SK-N-SH (cell line): ENCODE data around the gene PEX11A. TPM values are rescaled to one million over a fixed set of nuclear protein-coding genes. Genes with fewer than 3 reads are reported as not detected.

Source experiments
- CTCF ChIA-PET: fragments of 300-600, 350-600 bp; formaldehyde crosslinking; extraction: SDS; loops from one replicate; lab custom pipeline; 2021; lab: Yijun Ruan, JAX
- POLR2A ChIA-PET: fragments of 350-600 bp; sonication (Branson Sonifier 250); formaldehyde crosslinking; extraction: SDS; loops from one replicate; lab custom pipeline; 2020; ENCODE audit warnings: antibody characterized with exemption, inconsistent platforms; lab: Yijun Ruan, JAX
- DNase-seq: peaks from one replicate; pipeline ENCODE4 v3.0.0; 2012
- H2AFZ ChIP-seq: fragments of 200-600 bp; sonication (generic); 2 replicates; pipeline ENCODE4 v1.8.1; 2016; ENCODE audit warnings: antibody characterized with exemption, mild to moderate bottlenecking, low read depth
- H3F3A ChIP-seq: fragments of 200-600 bp; sonication (generic); replicated peaks from 2 replicates; pipeline ENCODE3; 2016; ENCODE audit warnings: antibody characterized with exemption, mild to moderate bottlenecking; ENCODE audit not compliant: insufficient read depth
- H3K27ac ChIP-seq, 2 experiments: fragments of 200-500 bp in 1 of 2; fragments of 200-600 bp in 1 of 2; sonication (Bioruptor generic) in 1 of 2; sonication (generic), shearing (Covaris generic) in 1 of 2; 2 replicates each; pipeline versions ENCODE4 v1.5.1 to v1.6.1; 2014 to 2016; ENCODE audit warnings: low read depth in 2 of 2, inconsistent platforms in 1 of 2, low read length in 1 of 2, mild to moderate bottlenecking in 1 of 2, mixed read lengths in 1 of 2
- H3K27me3 ChIP-seq: fragments of 200-600 bp; sonication (generic), shearing (Covaris generic); 2 replicates; pipeline ENCODE4 v1.6.1; 2016; ENCODE audit warnings: mixed run types; ENCODE audit not compliant: insufficient read depth
- H3K36me3 ChIP-seq, 2 experiments: fragments of 200-500 bp in 1 of 2; fragments of 200-600 bp in 1 of 2; sonication (Bioruptor generic) in 1 of 2; sonication (generic) in 1 of 2; replicated peaks in 1 of 2; 2 replicates each; pipeline versions ENCODE3 to v1.5.1; 2014 to 2016; ENCODE audit warnings: low read length in 1 of 2, mild to moderate bottlenecking in 1 of 2; ENCODE audit not compliant: insufficient read depth in 2 of 2, control insufficient read depth in 1 of 2
- H3K4me1 ChIP-seq, 2 experiments: fragments of 200-500 bp in 1 of 2; fragments of 200-600 bp in 1 of 2; sonication (Bioruptor generic) in 1 of 2; sonication (generic), shearing (Covaris generic) in 1 of 2; 2 replicates each; pipeline versions ENCODE4 v1.5.1 to v1.6.1; 2014 to 2016; ENCODE audit warnings: low read depth in 1 of 2, low read length in 1 of 2, mixed run types in 1 of 2; ENCODE audit not compliant: insufficient read depth in 2 of 2, control insufficient read depth in 1 of 2
- H3K4me2 ChIP-seq: fragments of 200-600 bp; sonication (generic), shearing (Covaris generic); 2 replicates; pipeline ENCODE4 v1.6.1; 2017; ENCODE audit warnings: mixed run types
- H3K4me3 ChIP-seq, 2 experiments: fragments of 200-500 bp in 1 of 2; fragments of 200-600 bp in 1 of 2; sonication (Bioruptor generic) in 1 of 2; sonication (generic), shearing (Covaris generic) in 1 of 2; 2 replicates each; pipeline versions ENCODE4 v1.5.1 to v1.8.1; 2014 to 2016; ENCODE audit warnings: low read depth in 2 of 2, inconsistent platforms in 1 of 2, low read length in 1 of 2, mild to moderate bottlenecking in 1 of 2, mixed read lengths in 1 of 2, moderate library complexity in 1 of 2
- H3K79me2 ChIP-seq: fragments of 200-600 bp; sonication (generic); 2 replicates; pipeline ENCODE4 v1.8.1; 2017; ENCODE audit warnings: mild to moderate bottlenecking; ENCODE audit not compliant: insufficient read depth
- H3K9ac ChIP-seq: fragments of 200-600 bp; sonication (generic); 2 replicates; pipeline ENCODE4 v1.6.1; 2017; ENCODE audit warnings: mixed run types
- H3K9me2 ChIP-seq: fragments of 200-600 bp; sonication (generic); 2 replicates; pipeline ENCODE4 v1.6.1; 2017; ENCODE audit warnings: mixed run types
- H3K9me3 ChIP-seq: fragments of 200-600 bp; sonication (generic); 2 replicates; pipeline ENCODE4 v1.6.1; 2017; ENCODE audit warnings: mixed run types, mild to moderate bottlenecking, moderate library complexity
- H4K20me1 ChIP-seq: fragments of 200-600 bp; sonication (generic); 2 replicates; pipeline ENCODE4 v1.6.1; 2017; ENCODE audit warnings: mild to moderate bottlenecking, mixed run types; ENCODE audit not compliant: insufficient read depth
- CHD2 ChIP-seq: fragments of 150-350 bp; IDR thresholded peaks from 2 replicates; pipeline ENCODE4 v1.6.1; 2018; ENCODE audit warnings: low read length; ENCODE audit not compliant: partially characterized antibody
- ELF1 ChIP-seq: IDR thresholded peaks from 2 replicates; pipeline ENCODE4 v1.4.0; 2012
- EP300 ChIP-seq, 2 experiments: IDR thresholded peaks; 2 replicates each; pipeline versions ENCODE4 v1.4.0 to v1.6.1; 2012; ENCODE audit warnings: borderline replicate concordance in 1 of 2, low read depth in 1 of 2, low read length in 1 of 2
- EZH2phosphoT487 ChIP-seq: fragments of 200-600 bp; sonication (generic); IDR thresholded peaks from 2 replicates; pipeline ENCODE4 v1.6.1; 2017; ENCODE audit warnings: low read depth, mixed run types, mild to moderate bottlenecking, antibody characterized with exemption, moderate library complexity, borderline replicate concordance
- FOSL2 ChIP-seq: IDR thresholded peaks from 2 replicates; pipeline ENCODE4 v1.4.0; 2012; ENCODE audit warnings: low read depth, mild to moderate bottlenecking, moderate library complexity, borderline replicate concordance
- FOXJ3 ChIP-seq: sonication (generic); formaldehyde crosslinking; IDR thresholded peaks from 2 replicates; pipeline ENCODE4 v1.5.1; 2020; ENCODE audit warnings: mild to moderate bottlenecking, missing genetic modification reagents
- GABPA ChIP-seq: IDR thresholded peaks from 2 replicates; pipeline ENCODE4 v1.4.0; 2012; ENCODE audit warnings: low read depth, mild to moderate bottlenecking
- GATA2 ChIP-seq: sonication (generic); formaldehyde crosslinking; IDR thresholded peaks from 2 replicates; pipeline ENCODE4 v1.5.0; 2020; ENCODE audit warnings: mild to moderate bottlenecking, missing genetic modification reagents
- MEF2A ChIP-seq: IDR thresholded peaks from 2 replicates; pipeline ENCODE4 v1.4.0; 2012; ENCODE audit warnings: low read depth, borderline replicate concordance
- MXI1 ChIP-seq: IDR thresholded peaks from 2 replicates; pipeline ENCODE4 v1.6.1; 2012; ENCODE audit warnings: mild to moderate bottlenecking, low read depth, low read length, improper control_type of control experiment
- NRF1 ChIP-seq: IDR thresholded peaks from 2 replicates; pipeline ENCODE4 v1.6.1; 2012; ENCODE audit warnings: low read depth, mild to moderate bottlenecking, low read length
- RAD21 ChIP-seq: IDR thresholded peaks from 2 replicates; pipeline ENCODE4 v1.6.1; 2012; ENCODE audit warnings: mild to moderate bottlenecking, low read length
- RCOR1 ChIP-seq: fragments of 150-350 bp; IDR thresholded peaks from 2 replicates; pipeline ENCODE4 v1.6.1; 2017; ENCODE audit warnings: antibody characterized with exemption, low read length
- REST ChIP-seq: IDR thresholded peaks from 2 replicates; pipeline ENCODE4 v1.6.1; 2012; ENCODE audit warnings: mild to moderate bottlenecking, low read depth, low read length, moderate library complexity
- RFX5 ChIP-seq: IDR thresholded peaks from 2 replicates; pipeline ENCODE4 v1.6.1; 2012; ENCODE audit warnings: mild to moderate bottlenecking, improper control_type of control experiment, low read length
- RXRA ChIP-seq: IDR thresholded peaks from 2 replicates; pipeline ENCODE4 v1.4.0; 2012; ENCODE audit warnings: low read depth, mild to moderate bottlenecking, borderline replicate concordance
- TCF12 ChIP-seq: IDR thresholded peaks from 2 replicates; pipeline ENCODE4 v1.4.0; 2012
- TEAD4 ChIP-seq: IDR thresholded peaks from 2 replicates; pipeline ENCODE4 v1.4.0; 2012; ENCODE audit warnings: mild to moderate bottlenecking, borderline replicate concordance; ENCODE audit not compliant: insufficient read depth
- USF1 ChIP-seq: IDR thresholded peaks from 2 replicates; pipeline ENCODE4 v1.4.0; 2012; ENCODE audit warnings: low read depth, borderline replicate concordance
- YY1 ChIP-seq: IDR thresholded peaks from 2 replicates; pipeline ENCODE4 v1.4.0; 2012; ENCODE audit warnings: low read depth, mild to moderate bottlenecking
- WGBS: methylation state at CpG from one replicate; pipeline ENCODE4 v1.1.6; 2017; ENCODE audit warnings: low lambda C conversion rate; 5-methylcytosine and 5-hydroxymethylcytosine counted together
- polyA plus RNA-seq, 3 experiments: library from polyadenylated mRNA; depleted of rRNA; stranded (reverse); fragments of >200 nt; gene quantifications; 2 replicates each; pipeline ENCODE4 v1.2.3, GENCODE V29; 2012
- TF ChIP-seq, protein P1 (sequence below): fragments of 150-350 bp; IDR thresholded peaks from 2 replicates; pipeline ENCODE4 v1.6.1; 2016; ENCODE audit warnings: mild to moderate bottlenecking, low read depth, low read length
- TF ChIP-seq, protein P2 (sequence below): IDR thresholded peaks from 2 replicates; pipeline ENCODE4 v1.4.0; 2012; ENCODE audit warnings: low read depth

The PEX11A gene
- polyA plus RNA-seq, 1 of the 3 experiments (the other 2 are of a cell fraction), result 6.1 TPM

- TF ChIP-seq FOSL2 (no peak), FOXJ3 (no peak), YY1 (no peak), RXRA (no peak), RFX5 (no peak), RAD21 (no peak), CHD2 (no peak), RCOR1 (no peak)
- TF ChIP-seq, all 33 proteins: peak for 0
Measured at GRCh38 chr15:89704411-89704810, 13.9 kb upstream of the PEX11A start (continued).

DNA sequence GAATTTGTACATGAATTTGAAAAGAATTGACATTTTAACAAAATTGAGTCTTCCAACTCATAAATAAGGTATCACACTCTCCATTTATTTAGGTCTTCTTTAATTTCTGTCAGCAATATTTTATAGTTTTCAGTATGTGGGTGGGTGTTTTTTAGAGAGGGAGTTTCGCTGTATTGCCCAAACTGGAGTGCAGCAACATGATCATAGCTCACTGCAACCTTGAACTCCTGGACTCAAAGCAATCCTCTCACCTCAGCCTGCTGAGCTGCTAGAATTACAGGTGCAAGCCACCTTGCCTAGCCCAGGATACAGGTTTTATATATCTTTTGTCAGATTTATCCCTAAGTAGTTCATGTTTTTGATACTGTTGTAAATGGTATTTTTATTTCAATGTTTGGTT, 4.6 kb upstream of the PEX11A start:
- Histone ChIP-seq H3K27ac (no peak overlapping the region), H3K79me2 (no peaks in the 10 kb centered on the region), H3K36me3 (no peaks in the 10 kb centered on the region), H3K4me2 (no peak overlapping the region), H3K9me3 (no peaks in the 10 kb centered on the region), H3K27me3 (no peaks in the 10 kb centered on the region), H3K9ac (no peak overlapping the region), H3K4me1 (no peaks in the 10 kb centered on the region; a peak in 1 of 4 replicates), H3F3A (peaks cover 6% of the 10 kb centered on the region), H3K4me3 (no peak overlapping the region), H3K9me2 (no peaks in the 10 kb centered on the region), H2AFZ (no peak overlapping the region), H4K20me1 (no peaks in the 10 kb centered on the region)
- DNase-seq, result no peak
- no peak for TF ChIP-seq NRF1
- TF ChIP-seq MEF2A, result no peak
- TF ChIP-seq, protein P1, sequence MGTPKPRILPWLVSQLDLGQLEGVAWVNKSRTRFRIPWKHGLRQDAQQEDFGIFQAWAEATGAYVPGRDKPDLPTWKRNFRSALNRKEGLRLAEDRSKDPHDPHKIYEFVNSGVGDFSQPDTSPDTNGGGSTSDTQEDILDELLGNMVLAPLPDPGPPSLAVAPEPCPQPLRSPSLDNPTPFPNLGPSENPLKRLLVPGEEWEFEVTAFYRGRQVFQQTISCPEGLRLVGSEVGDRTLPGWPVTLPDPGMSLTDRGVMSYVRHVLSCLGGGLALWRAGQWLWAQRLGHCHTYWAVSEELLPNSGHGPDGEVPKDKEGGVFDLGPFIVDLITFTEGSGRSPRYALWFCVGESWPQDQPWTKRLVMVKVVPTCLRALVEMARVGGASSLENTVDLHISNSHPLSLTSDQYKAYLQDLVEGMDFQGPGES, result no peak
- TF ChIP-seq GATA2 (CRISPR knock-in tag), result no peak
- no peak for TF ChIP-seq REST
- TF ChIP-seq TCF12, result no peak
- no peak for TF ChIP-seq YY1
- no peak for TF ChIP-seq GABPA
- no peak for TF ChIP-seq FOSL2
- no peak for TF ChIP-seq MXI1
- TF ChIP-seq, protein P2, sequence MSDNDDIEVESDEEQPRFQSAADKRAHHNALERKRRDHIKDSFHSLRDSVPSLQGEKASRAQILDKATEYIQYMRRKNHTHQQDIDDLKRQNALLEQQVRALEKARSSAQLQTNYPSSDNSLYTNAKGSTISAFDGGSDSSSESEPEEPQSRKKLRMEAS, result no peak
- TF ChIP-seq USF1, result no peak
- TF ChIP-seq EP300 (IDR thresholded peaks at IDR 0.05; ENCODE audit: borderline replicate concordance in 1 of 2, low read depth in 1 of 2, low read length in 1 of 2), result no peak
- TF ChIP-seq ELF1, result no peak
- TF ChIP-seq TEAD4, result no peak
- no peak for TF ChIP-seq EZH2phosphoT487
- ChIA-PET CTCF (no interaction called here), POLR2A (no interaction called here)
- 38% methylated on average over 1 of the region's 1 CpG for WGBS
